IPS-15b (cell line): ENCODE results near the gene FAT2.

Experiments used
- H3K27me3 ChIP-seq: one replicate; pipeline ENCODE4 v1.6.1; 2013; ENCODE audit warnings: low read length; ENCODE audit not compliant: control insufficient read depth, insufficient read depth
- H3K36me3 ChIP-seq: one replicate; pipeline ENCODE4 v1.6.1; 2013; ENCODE audit warnings: low read length; ENCODE audit not compliant: control insufficient read depth, insufficient read depth
- H3K4me1 ChIP-seq: one replicate; pipeline ENCODE4 v1.6.1; 2013; ENCODE audit warnings: mild to moderate bottlenecking, low read length; ENCODE audit not compliant: control insufficient read depth, insufficient read depth
- H3K4me3 ChIP-seq: one replicate; pipeline ENCODE4 v1.5.1; 2013; ENCODE audit warnings: low read depth, low read length
- H3K9ac ChIP-seq: one replicate; pipeline ENCODE4 v1.6.1; 2013; ENCODE audit warnings: low read depth, mild to moderate bottlenecking, low read length
- H3K9me3 ChIP-seq: one replicate; pipeline ENCODE4 v1.6.1; 2013; ENCODE audit warnings: mild to moderate bottlenecking, low read length; ENCODE audit not compliant: control insufficient read depth, insufficient read depth

FAT2 gene

GRCh38 chr5:151611127-151611775, 20.1 kb upstream of the FAT2 start:
- Histone ChIP-seq H3K4me3 (no peak overlapping the region), H3K27me3 (no peaks in the 10 kb centered on the region), H3K4me1 (no peaks in the 10 kb centered on the region), H3K9me3 (no peaks in the 10 kb centered on the region), H3K9ac (no peak overlapping the region), H3K36me3 (no peaks in the 10 kb centered on the region)

- Histone ChIP-seq H3K9me3 (no peaks in the 10 kb centered on the region), H3K9ac (no peak overlapping the region), H3K4me1 (no peaks in the 10 kb centered on the region), H3K4me3 (no peak overlapping the region), H3K36me3 (no peaks in the 10 kb centered on the region), H3K27me3 (no peaks in the 10 kb centered on the region)
Observed at GRCh38 chr5:151608522-151608921, 17.4 kb upstream of the FAT2 start.

GRCh38 chr5:151607304-151607703, 16.2 kb upstream of the FAT2 start:
- Histone ChIP-seq H3K4me3 (no peak overlapping the region), H3K36me3 (no peaks in the 10 kb centered on the region), H3K4me1 (no peaks in the 10 kb centered on the region), H3K9me3 (no peaks in the 10 kb centered on the region), H3K9ac (no peak overlapping the region), H3K27me3 (no peaks in the 10 kb centered on the region)

- no peaks in the 10 kb centered on the region for H3K36me3 ChIP-seq
- H3K9me3 ChIP-seq, result no peaks in the 10 kb centered on the region
- H3K4me3 ChIP-seq, result no peak overlapping the region
- no peaks in the 10 kb centered on the region for H3K4me1 ChIP-seq
- H3K27me3 ChIP-seq, result no peaks in the 10 kb centered on the region
- no peak overlapping the region for H3K9ac ChIP-seq
Observed at GRCh38 chr5:151605559-151605958, 14.4 kb upstream of the FAT2 start.

GRCh38 chr5:151602806-151603205, 11.7 kb upstream of the FAT2 start:
- H3K4me1 ChIP-seq, result no peaks in the 10 kb centered on the region
- H3K9ac ChIP-seq, result no peak overlapping the region
- H3K36me3 ChIP-seq, result no peaks in the 10 kb centered on the region
- H3K27me3 ChIP-seq, result no peaks in the 10 kb centered on the region
- H3K9me3 ChIP-seq, result no peaks in the 10 kb centered on the region
- no peak overlapping the region for H3K4me3 ChIP-seq

- Histone ChIP-seq H3K27me3 (no peaks in the 10 kb centered on the region), H3K4me1 (no peaks in the 10 kb centered on the region), H3K4me3 (no peak overlapping the region), H3K36me3 (no peaks in the 10 kb centered on the region), H3K9ac (no peak overlapping the region), H3K9me3 (no peaks in the 10 kb centered on the region)
Observed at GRCh38 chr5:151601391-151601790, 10.3 kb upstream of the FAT2 start.

GRCh38 chr5:151600069-151600665, 9.0 kb upstream of the FAT2 start:
- H3K9ac ChIP-seq, result no peak overlapping the region
- H3K36me3 ChIP-seq, result no peaks in the 10 kb centered on the region
- H3K4me1 ChIP-seq, result no peaks in the 10 kb centered on the region
- no peak overlapping the region for H3K4me3 ChIP-seq
- no peaks in the 10 kb centered on the region for H3K27me3 ChIP-seq
- no peaks in the 10 kb centered on the region for H3K9me3 ChIP-seq

- H3K27me3 ChIP-seq, result no peaks in the 10 kb centered on the region
- H3K4me1 ChIP-seq, result no peaks in the 10 kb centered on the region
- H3K9ac ChIP-seq, result no peak overlapping the region
- no peaks in the 10 kb centered on the region for H3K9me3 ChIP-seq
- no peak overlapping the region for H3K4me3 ChIP-seq
- no peaks in the 10 kb centered on the region for H3K36me3 ChIP-seq
Observed at GRCh38 chr5:151598984-151599383, 7.9 kb upstream of the FAT2 start.

GRCh38 chr5:151598549-151598948, 7.4 kb upstream of the FAT2 start:
- Histone ChIP-seq H3K4me3 (no peak overlapping the region), H3K9ac (no peak overlapping the region), H3K27me3 (no peaks in the 10 kb centered on the region), H3K9me3 (no peaks in the 10 kb centered on the region), H3K4me1 (no peaks in the 10 kb centered on the region), H3K36me3 (no peaks in the 10 kb centered on the region)

GRCh38 chr5:151597749-151598148, 6.6 kb upstream of the FAT2 start:
- Histone ChIP-seq H3K4me1 (no peaks in the 10 kb centered on the region), H3K9me3 (no peaks in the 10 kb centered on the region), H3K9ac (no peak overlapping the region), H3K4me3 (no peak overlapping the region), H3K36me3 (no peaks in the 10 kb centered on the region), H3K27me3 (no peaks in the 10 kb centered on the region)

- Histone ChIP-seq H3K27me3 (no peaks in the 10 kb centered on the region), H3K9ac (no peak overlapping the region), H3K4me3 (no peak overlapping the region), H3K36me3 (no peaks in the 10 kb centered on the region), H3K9me3 (no peaks in the 10 kb centered on the region), H3K4me1 (no peaks in the 10 kb centered on the region)
Observed at GRCh38 chr5:151596828-151597539, 5.9 kb upstream of the FAT2 start.

- no peak overlapping the region for H3K9ac ChIP-seq
- H3K4me1 ChIP-seq, result no peaks in the 10 kb centered on the region
Observed at GRCh38 chr5:151595411-151595826, 4.3 kb upstream of the FAT2 start.

More at GRCh38 chr5:151595411-151595826, 4.3 kb upstream of the FAT2 start:
- Histone ChIP-seq H3K27me3 (peaks cover 2% of the 10 kb centered on the region), H3K36me3 (no peaks in the 10 kb centered on the region), H3K9me3 (no peaks in the 10 kb centered on the region), H3K4me3 (no peak overlapping the region)
